ENCODE results near the gene SULT2A1.
"Not testable (repeated sequence)": the region's sequence is repeated elsewhere in the genome, so short reads cannot be mapped to it uniquely, and the experiment has no call there.

Gene SULT2A1

DNA sequence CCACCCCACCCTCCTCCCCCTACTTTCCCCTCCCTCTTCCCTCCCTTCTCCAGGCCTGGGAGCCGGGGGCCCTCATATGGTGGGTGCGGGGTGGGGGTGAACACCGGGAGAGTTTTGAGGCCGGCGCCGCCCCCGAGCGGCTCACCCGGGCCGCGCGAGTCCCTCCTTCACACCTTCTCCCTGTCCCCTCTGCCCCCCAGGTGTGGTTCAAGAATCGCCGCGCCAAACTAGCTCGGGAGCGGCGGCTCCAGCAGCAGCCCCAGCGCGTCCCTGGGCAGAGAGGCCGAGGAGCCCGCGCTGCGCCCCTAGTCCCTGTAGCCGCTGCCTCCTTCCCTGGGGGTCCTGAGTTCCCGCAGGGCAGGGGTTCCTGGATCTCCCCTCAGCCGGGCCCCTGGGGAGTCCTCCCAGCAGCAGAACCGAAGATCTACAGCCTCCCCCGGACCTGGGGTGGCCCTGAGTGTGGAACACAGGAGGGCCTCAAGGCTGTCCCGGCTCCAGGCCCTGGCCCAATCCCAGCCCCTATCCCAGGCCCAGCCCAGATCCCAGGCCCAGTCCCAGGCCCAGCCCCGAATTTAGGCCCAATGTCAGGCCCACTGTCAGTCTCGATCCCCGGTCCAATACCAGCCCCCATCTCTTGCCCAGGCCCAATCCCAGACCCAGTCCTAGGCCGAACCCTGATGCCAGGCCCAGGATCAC, 25.4 kb downstream of the SULT2A1 start:
- no peak for DNase-seq (ENCODE audit: low read depth)

DNA sequence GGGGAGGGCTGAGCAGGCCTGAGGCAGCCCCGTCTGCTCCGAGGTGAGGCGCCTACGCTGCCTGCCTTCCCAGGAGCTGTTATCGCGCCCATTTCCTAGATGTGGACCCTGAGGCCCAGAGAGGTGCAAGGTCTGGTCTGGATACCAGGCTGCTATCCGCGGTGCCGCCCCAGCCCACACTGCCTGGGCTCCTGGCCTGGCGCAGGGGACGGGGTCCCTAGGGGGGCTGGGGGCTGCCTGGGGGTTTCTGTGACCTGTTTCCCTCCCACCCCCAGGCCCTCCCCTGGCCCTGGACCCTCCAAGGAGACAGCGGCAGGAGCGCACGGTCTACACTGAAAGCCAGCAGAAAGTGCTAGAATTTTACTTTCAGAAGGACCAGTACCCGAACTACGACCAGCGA, 26.3 kb downstream of the SULT2A1 start:
- DNase-seq (ENCODE audit: low read depth): not testable (repeated sequence)

DNA sequence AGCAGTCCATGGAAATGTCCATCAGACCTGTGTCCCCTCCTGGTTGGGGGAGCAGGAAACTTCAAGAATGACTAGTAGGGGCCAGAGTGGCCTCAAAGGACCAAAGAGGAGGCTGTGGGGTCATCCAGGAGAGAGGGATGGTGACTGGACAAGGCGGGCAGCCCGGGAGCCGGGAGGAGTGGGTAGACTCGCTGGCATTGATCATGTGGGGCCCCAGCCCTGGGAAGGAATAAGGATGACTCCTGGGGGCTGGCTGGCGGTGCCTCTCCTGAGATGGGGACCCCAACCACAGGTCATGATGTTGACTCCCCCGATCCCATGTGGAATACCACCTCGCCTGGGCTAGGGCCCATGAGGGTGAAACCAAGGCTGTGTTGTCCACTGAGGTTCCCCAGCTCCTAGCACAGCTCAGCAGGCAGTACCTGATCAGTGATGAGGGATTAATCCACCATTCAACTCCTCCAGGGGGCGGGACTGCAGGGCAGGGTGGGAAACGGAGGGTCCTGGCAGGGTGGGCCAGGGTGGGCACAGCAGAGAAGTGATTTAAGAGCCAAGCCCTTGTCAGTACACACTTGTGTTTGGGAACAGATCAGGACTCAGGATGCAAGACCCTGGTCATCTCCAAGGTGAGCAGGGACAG, 27.3 kb downstream of the SULT2A1 start, which contains the start of gene TPRX2:
TPRX2 (plus strand) TSS at position 590 of the 640 bp plus-strand sequence; CDS start at position 602, 12 bp downstream.
- not testable (repeated sequence) for DNase-seq (ENCODE audit: low read depth)

DNA sequence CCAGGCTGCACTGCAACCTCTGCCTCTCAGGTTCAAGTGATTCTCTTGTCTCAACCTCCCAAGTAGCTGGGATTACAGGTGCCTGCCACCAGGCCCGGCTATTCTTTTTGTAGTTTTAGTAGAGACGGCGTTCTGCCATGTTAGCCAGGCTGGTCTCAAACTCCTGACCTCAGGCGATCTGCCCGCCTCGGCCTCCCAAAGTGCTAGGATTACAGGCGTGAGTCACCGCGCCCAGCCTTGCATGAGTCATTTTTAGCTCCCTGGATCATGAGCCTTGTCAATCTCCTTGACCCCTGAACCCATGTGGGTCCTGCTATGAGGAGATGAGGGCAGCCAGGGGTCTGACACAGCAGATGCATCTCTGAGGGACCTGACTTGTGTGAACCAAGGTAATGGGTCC, 27.9 kb downstream of the SULT2A1 start:
- not testable (repeated sequence) for DNase-seq (ENCODE audit: low read depth)

DNA sequence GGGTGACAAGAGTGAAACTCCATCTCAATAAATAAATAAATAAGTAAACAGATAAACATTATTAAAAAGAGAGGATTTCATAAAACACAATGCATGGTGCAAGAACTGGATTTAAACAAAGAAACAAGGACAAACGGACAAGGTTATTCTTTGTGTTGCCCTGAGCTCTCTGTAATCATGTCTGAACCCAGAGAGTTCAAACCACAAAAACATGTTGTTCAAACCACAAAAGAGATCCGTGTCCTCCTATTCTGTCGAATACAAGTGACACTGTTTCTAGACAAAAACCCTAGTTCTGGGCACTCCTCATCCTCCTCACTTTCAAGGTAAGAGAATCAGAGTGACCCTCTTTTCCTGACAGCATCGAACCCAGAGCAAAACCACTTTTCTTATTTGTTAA, 31.7 kb downstream of the SULT2A1 start:
- DNase-seq (ENCODE audit: low read depth): no peak

DNA sequence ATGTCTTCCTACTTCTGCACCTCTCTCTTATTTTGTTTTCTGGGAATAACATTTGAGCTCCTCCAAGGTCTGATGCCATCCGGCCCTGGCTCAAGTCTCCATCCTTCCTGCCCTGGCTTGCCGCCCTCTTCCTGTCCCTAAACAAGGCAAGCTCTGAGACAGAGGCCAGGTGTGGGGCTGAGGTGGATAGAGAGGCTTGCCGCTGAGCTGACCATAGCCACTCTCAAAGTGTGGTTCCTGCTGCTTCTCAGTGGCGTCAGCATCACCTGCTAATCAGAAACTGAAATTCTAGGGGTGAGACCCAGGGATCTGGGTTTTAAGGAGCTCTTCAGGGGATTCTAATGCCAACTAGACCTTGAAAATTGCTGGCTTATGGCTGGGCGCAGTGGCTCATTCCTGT, 33.1 kb downstream of the SULT2A1 start:
- DNase-seq (ENCODE audit: low read depth): no peak

DNA sequence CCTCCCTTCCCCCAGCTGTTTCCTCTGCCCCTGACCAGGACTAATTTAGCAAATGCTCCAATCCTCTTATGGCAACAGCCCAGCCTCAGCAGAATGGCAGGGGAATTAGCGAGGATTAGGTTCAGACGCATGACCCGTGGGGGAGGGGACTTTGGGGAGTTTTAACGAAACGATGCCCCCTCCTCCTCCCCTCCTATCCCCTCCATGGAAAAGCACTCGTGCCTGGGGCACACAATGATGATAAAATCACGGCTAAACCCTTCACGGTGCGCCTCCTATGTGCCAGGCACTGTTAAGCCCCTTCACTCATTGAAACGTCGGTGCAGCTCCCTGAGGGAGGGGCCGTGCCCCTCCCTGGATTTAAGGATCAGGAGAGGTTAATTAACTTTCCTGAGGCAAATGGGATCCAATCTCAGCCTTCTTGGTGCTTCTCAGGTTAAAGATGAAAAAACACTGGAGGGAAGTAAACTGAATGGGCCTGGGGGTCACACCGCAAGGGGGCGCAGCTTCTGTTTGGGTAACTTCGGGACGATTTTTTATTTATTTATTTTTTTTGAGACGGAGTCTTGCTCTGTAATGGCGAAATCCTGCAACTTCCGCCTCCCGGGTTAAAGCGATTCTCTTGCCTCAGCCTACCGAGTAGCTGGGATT, 37.2 kb downstream of the SULT2A1 start:
- no peak for DNase-seq (ENCODE audit: low read depth)

DNA sequence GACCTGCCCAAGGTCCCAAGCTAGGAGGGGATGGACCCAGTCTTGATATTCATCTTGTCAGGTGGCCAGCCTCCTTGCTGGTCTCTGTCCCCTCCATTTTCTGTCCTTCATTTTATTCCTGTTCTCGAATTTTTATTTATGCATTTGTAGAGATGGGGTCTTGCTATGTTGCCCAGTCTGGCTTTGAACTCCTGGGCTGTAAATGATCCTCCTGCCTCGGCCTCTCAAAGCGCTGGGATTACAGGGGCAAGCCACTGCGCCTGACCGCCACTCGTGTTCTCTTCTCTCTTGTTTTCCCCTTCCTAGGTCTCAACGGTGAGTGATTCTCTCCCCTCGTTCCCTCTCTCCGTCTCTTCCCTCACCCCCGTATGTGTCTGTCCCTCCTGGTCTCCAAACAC, 37.7 kb downstream of the SULT2A1 start:
- DNase-seq (ENCODE audit: low read depth): no peak

DNA sequence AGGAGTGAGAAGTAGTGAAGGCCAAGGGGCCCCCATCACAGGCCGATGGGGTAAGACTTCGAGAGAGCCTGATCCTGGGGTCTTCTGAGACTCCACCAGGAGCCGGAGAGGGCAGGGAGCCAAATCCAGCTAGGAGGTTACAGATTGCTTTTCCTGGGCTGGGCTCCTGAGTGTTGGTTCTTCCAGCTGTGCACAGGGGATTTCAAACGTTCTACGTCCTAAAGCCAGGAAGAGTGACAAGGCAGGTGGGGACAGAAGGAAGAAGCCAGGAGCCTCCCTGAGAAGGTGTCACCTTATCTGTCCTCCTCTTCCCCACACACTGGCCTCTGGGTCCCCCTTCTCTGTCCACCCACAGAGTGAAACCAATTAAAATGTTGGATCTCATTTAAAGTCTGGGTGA, 43.2 kb downstream of the SULT2A1 start:
- no peak for DNase-seq (ENCODE audit: low read depth)

DNA sequence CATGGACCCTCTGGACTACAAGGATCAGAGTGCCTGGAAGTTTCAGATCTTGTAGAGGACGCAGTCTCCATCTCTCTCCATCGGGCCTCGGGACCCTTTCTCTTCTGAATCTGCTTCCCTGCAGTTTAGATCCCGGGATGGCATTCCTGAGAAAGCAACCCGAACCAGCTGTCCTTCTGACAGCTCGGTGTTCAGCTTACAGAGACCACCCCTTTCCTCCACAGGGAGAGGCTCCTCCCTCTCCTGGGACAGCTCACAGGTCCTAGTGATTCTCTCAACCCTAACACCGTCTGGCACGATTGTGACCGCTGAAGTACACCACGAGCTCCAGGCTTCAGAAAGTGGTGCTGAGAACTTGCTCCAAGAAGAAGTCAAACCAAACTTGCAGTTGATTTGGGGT, 46.2 kb downstream of the SULT2A1 start:
- no peak for DNase-seq (ENCODE audit: low read depth)

DNA sequence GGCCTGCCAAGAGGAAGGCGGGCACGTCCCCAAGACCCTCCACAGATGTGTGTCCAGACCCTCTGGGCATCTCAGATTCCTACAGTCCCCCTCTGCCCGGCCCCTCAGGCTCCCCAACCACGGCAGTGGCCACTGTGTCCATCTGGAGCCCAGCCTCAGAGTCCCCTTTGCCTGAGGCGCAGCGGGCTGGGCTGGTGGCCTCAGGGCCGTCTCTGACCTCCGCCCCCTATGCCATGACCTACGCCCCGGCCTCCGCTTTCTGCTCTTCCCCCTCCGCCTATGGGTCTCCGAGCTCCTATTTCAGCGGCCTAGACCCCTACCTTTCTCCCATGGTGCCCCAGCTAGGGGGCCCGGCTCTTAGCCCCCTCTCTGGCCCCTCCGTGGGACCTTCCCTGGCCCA, 46.7 kb downstream of the SULT2A1 start:
- DNase-seq (ENCODE audit: low read depth): no peak

DNA sequence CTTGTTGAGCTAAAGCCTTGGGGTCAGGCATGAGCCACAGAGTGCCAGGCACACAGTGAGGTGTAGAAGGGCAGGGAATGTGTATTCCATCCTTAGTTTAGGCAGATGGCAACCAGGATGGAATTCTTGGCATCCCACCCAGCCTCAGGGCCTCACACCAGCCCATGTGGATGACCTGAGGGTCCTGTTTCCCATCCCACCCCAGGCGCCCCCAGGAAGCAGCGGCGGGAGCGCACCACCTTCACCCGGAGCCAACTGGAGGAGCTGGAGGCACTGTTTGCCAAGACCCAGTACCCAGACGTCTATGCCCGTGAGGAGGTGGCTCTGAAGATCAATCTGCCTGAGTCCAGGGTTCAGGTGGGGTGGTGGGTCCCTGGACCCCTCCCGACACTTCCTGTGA, 50.1 kb downstream of the SULT2A1 start:
- no peak for DNase-seq (ENCODE audit: low read depth)

DNA sequence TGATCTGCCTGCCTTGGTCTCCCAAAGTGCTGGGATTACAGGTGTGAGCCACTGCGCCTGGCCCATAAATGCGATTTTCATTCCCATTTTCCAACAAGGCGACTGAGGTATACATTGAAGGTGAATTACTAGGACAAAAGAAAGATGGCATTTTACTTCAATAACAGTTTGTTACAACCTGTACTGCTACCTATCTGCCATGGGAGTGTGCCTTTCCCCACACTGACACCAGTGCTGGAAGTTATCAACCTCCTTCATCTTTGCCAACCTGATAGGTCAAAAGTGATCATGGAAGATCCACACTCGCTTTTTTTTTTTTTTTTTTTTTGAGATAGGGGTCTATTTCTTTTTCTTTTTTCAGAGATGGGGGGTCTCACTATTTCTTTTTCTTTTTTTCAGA, 53.4 kb downstream of the SULT2A1 start:
- DNase-seq (ENCODE audit: low read depth): no peak

DNA sequence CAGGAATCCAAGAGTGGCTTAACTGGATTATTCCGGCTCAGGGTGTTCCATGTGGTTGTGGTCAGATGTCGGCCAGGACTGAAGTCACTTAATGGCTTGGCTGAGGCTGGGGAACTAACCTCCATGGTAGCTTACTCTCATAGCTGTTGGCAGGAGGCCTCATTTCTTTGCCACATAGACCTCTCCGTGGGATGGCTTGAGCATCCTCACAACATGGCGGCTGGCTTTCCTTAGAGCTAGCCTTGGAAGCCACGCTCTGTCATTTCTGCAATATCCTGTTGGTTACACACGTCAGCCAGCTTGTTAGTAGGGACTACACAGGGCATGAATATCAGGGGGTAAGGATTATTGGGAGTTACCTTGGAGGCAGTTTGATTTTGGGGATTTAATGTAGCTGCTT, 59.3 kb downstream of the SULT2A1 start:
- no peak for DNase-seq (ENCODE audit: low read depth)

DNA sequence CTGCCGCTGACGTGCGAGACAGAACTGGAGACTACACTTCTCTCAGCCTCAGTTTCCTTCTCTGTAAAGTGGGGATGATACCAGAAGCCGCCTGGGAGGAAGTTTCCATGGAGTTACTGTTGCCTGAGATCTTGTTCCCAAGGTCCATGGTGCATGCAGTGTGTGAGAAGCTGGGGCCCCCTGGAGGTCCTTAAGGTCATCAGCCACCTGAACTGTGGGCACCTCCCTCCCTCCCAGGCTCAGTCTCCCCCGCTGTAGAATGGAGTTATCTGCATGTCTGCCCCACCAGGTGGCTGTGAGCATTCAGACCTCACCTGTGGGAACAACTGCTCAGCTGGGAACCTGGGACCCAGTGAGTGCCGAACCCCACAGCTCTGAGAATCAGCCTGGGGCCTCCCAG, 61.7 kb downstream of the SULT2A1 start:
- DNase-seq (ENCODE audit: low read depth): no peak

DNA sequence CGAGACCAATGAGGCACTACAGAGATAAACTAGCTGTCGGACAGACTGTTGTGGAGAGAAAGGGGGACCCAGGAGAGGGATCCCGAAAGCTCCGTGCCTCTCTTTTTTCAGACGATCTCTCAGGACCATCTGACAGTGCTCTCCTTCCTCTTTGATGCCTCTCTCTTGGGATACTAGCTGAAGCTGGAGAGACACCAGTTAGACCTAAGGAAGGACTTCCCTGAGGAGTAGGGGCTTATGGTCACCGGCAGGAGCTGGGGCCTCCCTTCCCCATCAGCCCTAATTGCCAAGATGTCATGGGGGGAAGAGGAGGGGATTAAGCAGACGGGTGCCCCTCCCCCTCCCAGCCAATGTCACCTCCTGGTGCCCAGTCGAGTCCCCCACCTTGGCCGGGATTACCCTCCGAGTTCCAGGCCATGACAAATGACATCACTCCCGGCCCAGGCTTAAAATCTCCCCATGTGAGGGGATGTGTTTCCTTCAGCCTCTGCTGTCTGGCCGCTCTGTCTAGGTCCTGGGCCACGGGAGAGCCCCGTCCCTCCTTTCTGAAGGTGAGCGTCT, 64.6 kb downstream of the SULT2A1 start, which contains the start of gene CRX:
CRX (plus strand) TSS at position 478 of the 561 bp plus-strand sequence. CDS start 12,507 bp downstream, outside the sequence.
- no peak for DNase-seq (ENCODE audit: low read depth)
